Ishikawa (cell line): Measurements from ENCODE around the gene CGB3.
A peak's percentile ranks its signal among the peaks of the same experiment; 100 is the strongest.

Experiments used
- CEBPB ChIP-seq: IDR thresholded peaks from 2 replicates; pipeline ENCODE4 v1.6.1; 2012
- CREB1 ChIP-seq: IDR thresholded peaks from 2 replicates; pipeline ENCODE4 v1.6.1; 2012; ENCODE audit warnings: low read depth
- EGR1 ChIP-seq: IDR thresholded peaks from 2 replicates; pipeline ENCODE4 v1.6.1; 2012
- EP300 ChIP-seq: IDR thresholded peaks from 2 replicates; pipeline ENCODE4 v1.6.1; 2012; ENCODE audit warnings: borderline replicate concordance
- FOXM1 ChIP-seq: IDR thresholded peaks from 2 replicates; pipeline ENCODE4 v1.6.1; 2012; ENCODE audit warnings: low read depth, borderline replicate concordance
- REST ChIP-seq: IDR thresholded peaks from 2 replicates; pipeline ENCODE4 v1.6.1; 2012; ENCODE audit warnings: low read depth, mild to moderate bottlenecking
- TAF1 ChIP-seq: IDR thresholded peaks from 2 replicates; pipeline ENCODE4 v1.6.1; 2012; ENCODE audit warnings: low read depth, mild to moderate bottlenecking
- TCF12 ChIP-seq: IDR thresholded peaks from 2 replicates; pipeline ENCODE4 v1.6.1; 2012; ENCODE audit warnings: low read depth
- TEAD4 ChIP-seq: IDR thresholded peaks from 2 replicates; pipeline ENCODE4 v1.6.1; 2012
- ZBTB7A ChIP-seq: IDR thresholded peaks from 2 replicates; pipeline ENCODE4 v1.6.1; 2012; ENCODE audit warnings: low read depth

DNA sequence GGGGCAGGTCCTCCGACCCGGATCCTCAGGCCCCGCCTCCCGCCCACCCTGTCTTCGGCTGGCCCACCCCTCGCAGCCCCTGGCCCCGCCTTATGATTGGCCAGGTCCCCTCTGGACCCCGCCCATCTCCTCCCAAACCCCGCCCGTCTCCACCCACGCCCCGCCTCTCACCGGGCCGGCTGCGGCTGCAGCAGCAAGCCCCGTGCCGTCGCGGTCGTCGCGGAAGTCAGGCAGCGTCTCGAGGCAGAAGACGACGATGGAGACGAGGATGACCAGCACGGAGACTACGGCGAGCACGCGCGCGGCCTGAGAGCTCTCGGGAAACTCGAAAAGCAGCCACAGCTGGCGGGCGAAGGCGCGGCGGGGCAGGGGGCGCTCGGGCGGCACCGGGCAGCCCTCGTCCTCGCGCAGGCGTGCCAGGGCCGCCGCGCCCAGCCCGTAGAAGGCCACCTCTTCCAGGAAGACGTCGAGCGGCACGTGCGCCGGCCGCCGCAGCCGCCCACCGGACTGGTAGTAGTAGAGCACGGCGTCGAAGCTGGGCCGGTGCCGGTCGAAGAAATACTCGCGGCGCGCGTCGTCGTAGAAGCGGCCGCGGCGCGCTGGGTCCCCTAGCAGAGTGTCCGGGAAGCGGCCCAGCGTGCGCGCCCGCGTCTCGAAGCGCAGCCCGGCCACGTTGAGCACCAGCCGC lies 47.9 kb upstream of the CGB3 start:
- TF ChIP-seq EGR1 (no peak), EP300 (no peak), CEBPB (no peak), CREB1 (no peak), FOXM1 (no peak), TCF12 (no peak), TAF1 (no peak), TEAD4 (no peak), ZBTB7A (peak; percentile 60; the same call in 1 of the 2 replicates), REST (no peak)
